Suprapubic skin (tissue), 4 donors: ENCODE data around the gene TWF1. TPM values are rescaled to one million over a fixed set of nuclear protein-coding genes. Genes with fewer than 3 reads are reported as not detected.
A peak's percentile ranks its signal among the peaks of the same experiment; 100 is the strongest.
"Not testable (repeated sequence)": the region's sequence is repeated elsewhere in the genome, so short reads cannot be mapped to it uniquely, and the experiment has no call there.

Experiments
- DNase-seq, 2 donors: peaks; one replicate each; pipeline ENCODE4 v3.0.0-alpha.2; 2019; ENCODE audit warnings: low spot score in 2 of 2
- H3K27ac ChIP-seq: fragments of 200-600 bp; sonication (generic); one replicate; pipeline ENCODE4 v1.5.1; 2019
- H3K27me3 ChIP-seq: fragments of 200-600 bp; sonication (generic); one replicate; pipeline ENCODE4 v1.5.1; 2019
- H3K36me3 ChIP-seq: fragments of 200-600 bp; sonication (generic); one replicate; pipeline ENCODE4 v1.5.1; 2019
- H3K4me1 ChIP-seq: fragments of 200-600 bp; sonication (generic); one replicate; pipeline ENCODE4 v1.5.1; 2019
- H3K4me3 ChIP-seq: fragments of 200-600 bp; sonication (generic); one replicate; pipeline ENCODE4 v1.5.1; 2019; ENCODE audit warnings: mild to moderate bottlenecking
- H3K9me3 ChIP-seq: fragments of 200-600 bp; sonication (generic); one replicate; pipeline ENCODE4 v1.5.1; 2019
- EP300 ChIP-seq: sonication (generic); formaldehyde crosslinking; IDR thresholded peaks from one replicate; pipeline ENCODE4 v1.6.1; 2017; ENCODE audit warnings: antibody characterized with exemption
- POLR2A ChIP-seq, 2 donors: fragments of 450-650 bp; IDR thresholded peaks; one replicate each; pipeline ENCODE4 v1.6.1; 2017; ENCODE audit warnings: antibody characterized with exemption in 2 of 2, mild to moderate bottlenecking in 2 of 2, moderate library complexity in 2 of 2
- POLR2AphosphoS5 ChIP-seq, 3 donors: sonication (generic); formaldehyde crosslinking; IDR thresholded peaks; one replicate each; pipeline ENCODE4 v1.6.1; 2017; ENCODE audit warnings: antibody characterized with exemption in 3 of 3
- WGBS: methylation state at CpG from one replicate; pipeline ENCODE4 v1.1.5; 2018; 5-methylcytosine and 5-hydroxymethylcytosine counted together
- total RNA-seq, 4 donors: library from RNA; depleted of rRNA; stranded (reverse); fragments of >200 nt; gene quantifications; one replicate each; pipeline ENCODE4 v1.1.0, GENCODE V29; 2016
- TF ChIP-seq, protein P1 (sequence below), 2 donors: fragments of 200-600 bp in 1 of 2; fragments of 450-650 bp in 1 of 2; sonication (generic) in 1 of 2; IDR thresholded peaks; one replicate each; pipeline ENCODE4 v1.5.1; 2016 to 2019; ENCODE audit warnings: antibody characterized with exemption in 2 of 2, mild to moderate bottlenecking in 1 of 2, moderate library complexity in 1 of 2

TWF1 gene
- total RNA-seq: 10 to 100 TPM; 43.9 to 75.8 (median 59.7) TPM

DNA sequence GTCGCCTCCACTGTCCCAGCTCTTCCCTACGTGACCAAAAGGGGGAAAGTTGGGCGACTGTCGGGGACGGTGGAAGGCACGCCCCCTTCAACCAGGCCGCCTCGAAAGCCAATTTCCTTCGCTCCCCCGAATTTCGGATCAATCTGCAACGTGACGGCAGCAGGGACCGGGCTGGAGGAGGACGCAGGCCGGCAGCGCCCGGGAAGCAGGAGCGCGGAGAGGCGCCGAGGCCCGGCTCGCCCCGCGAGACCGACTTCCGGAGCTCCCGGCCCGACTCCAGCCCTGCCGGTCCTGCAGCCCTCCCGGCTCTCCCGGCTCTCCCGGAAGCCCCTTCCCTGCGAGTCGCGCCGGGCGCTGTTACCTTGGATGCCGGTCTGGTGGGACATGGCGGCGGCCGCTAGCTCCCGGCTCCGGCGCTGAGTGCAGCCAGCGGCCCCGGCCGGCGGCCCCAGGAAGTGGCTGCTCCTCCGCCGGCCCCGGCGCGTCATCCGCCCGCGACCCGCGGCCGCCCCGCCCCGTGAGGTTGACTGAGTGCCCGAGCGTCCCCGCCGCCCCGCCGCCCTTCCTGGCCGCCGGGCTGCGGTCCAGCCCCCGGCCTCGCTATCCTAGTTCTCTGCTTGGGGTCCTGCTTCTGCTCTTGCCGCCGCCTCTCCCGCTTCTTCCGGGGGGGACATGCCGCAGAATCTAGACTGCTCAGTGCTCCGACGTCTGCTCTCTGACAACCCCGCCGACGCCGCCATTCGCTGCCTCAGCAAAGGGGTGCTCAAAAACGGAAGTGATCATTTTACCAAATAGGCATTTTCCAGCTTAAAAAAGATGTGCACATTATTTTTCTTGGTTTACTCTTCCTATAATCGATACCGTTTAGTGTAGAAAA lies at the start of gene TWF1:
Gene TWF1 (minus strand): TSS at position 458 of the 877 bp plus-strand sequence. CDS start 72 bp downstream, at position 386.
- H3K9me3 ChIP-seq: no peaks in the 10 kb centered on the region
- no peaks in the 10 kb centered on the region for H3K27me3 ChIP-seq
- peak within 1 kb of the TSS; percentile 96 for H3K4me3 ChIP-seq
- H3K36me3 ChIP-seq: peaks cover 10% of the 10 kb centered on the region
- TF ChIP-seq EP300 (no peak), POLR2A (IDR thresholded peaks at IDR 0.05) (peak in 1 of 2 donors; percentile 76), POLR2AphosphoS5 (IDR thresholded peaks at IDR 0.05) (peak in 1 of 3 donors; percentile 39)
- TF ChIP-seq, protein P1, sequence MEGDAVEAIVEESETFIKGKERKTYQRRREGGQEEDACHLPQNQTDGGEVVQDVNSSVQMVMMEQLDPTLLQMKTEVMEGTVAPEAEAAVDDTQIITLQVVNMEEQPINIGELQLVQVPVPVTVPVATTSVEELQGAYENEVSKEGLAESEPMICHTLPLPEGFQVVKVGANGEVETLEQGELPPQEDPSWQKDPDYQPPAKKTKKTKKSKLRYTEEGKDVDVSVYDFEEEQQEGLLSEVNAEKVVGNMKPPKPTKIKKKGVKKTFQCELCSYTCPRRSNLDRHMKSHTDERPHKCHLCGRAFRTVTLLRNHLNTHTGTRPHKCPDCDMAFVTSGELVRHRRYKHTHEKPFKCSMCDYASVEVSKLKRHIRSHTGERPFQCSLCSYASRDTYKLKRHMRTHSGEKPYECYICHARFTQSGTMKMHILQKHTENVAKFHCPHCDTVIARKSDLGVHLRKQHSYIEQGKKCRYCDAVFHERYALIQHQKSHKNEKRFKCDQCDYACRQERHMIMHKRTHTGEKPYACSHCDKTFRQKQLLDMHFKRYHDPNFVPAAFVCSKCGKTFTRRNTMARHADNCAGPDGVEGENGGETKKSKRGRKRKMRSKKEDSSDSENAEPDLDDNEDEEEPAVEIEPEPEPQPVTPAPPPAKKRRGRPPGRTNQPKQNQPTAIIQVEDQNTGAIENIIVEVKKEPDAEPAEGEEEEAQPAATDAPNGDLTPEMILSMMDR (IDR thresholded peaks at IDR 0.05): peak in 1 of 2 donors; percentile 19
- DNase-seq: peak; percentile 86 to 91
- under 1% methylated on average over 51 of the region's 89 CpGs for WGBS
- H3K27ac ChIP-seq: peak within 1 kb of the TSS; percentile 98
- H3K4me1 ChIP-seq: peaks cover 34% of the 10 kb centered on the region

DNA sequence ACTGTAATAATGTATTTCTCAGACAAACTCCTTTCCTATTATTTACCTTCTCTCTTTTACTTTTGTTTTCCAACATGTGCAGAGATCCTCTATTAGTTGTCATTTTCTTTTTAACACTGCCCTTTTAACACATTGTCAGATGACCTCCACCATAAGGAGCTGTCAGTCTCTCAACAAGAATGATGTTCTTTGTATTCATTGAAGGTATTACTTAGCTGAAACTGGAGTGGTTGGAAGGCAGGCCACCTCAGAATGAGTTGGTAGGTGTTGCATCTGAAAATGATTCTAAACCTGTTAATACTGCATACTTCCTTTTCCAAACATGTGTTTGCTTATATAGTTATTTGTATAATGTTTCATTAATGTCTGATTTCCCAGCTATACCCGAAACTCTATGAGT lies 46.6 kb upstream of the TWF1 start:
- Histone ChIP-seq H3K4me1 (no peaks in the 10 kb centered on the region), H3K36me3 (no peaks in the 10 kb centered on the region), H3K4me3 (no peak overlapping the region), H3K9me3 (no peaks in the 10 kb centered on the region), H3K27ac (no peak overlapping the region), H3K27me3 (no peaks in the 10 kb centered on the region)
- 97% methylated on average over 1 of the region's 1 CpG for WGBS
- no peak for DNase-seq
- TF ChIP-seq POLR2AphosphoS5 (IDR thresholded peaks at IDR 0.05) (no peak), POLR2A (IDR thresholded peaks at IDR 0.05) (no peak), EP300 (no peak)
- TF ChIP-seq, protein P1 (IDR thresholded peaks at IDR 0.05): no peak

DNA sequence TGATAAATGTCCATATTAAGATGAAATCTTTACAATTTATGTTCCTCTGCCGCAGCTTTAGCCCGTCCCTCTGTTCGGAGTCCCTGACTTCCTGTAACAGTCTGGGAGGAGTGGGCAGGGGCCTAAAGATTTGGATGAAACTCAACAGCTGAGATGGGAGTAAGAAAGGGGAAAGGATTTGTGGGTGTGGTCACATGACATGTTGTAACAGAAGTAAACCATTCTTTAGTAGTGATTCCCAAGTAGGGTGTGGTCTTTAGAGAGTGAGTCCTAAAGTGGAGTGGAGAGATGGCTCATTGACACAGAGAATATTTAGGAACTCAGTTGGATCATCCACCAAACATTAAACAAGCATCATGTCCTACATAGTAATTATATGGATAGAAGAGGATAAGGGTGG lies 42.7 kb upstream of the TWF1 start:
- Histone ChIP-seq H3K27me3 (no peaks in the 10 kb centered on the region), H3K36me3 (peaks cover 2% of the 10 kb centered on the region), H3K4me3 (no peak overlapping the region), H3K9me3 (no peaks in the 10 kb centered on the region), H3K27ac (no peak overlapping the region), H3K4me1 (peaks cover 3% of the 10 kb centered on the region)
- WGBS: 95% methylated on average over 3 of the region's 3 CpGs
- TF ChIP-seq, protein P1 (IDR thresholded peaks at IDR 0.05): no peak
- TF ChIP-seq POLR2A (IDR thresholded peaks at IDR 0.05) (no peak), EP300 (no peak), POLR2AphosphoS5 (IDR thresholded peaks at IDR 0.05) (no peak)
- DNase-seq: no peak

DNA sequence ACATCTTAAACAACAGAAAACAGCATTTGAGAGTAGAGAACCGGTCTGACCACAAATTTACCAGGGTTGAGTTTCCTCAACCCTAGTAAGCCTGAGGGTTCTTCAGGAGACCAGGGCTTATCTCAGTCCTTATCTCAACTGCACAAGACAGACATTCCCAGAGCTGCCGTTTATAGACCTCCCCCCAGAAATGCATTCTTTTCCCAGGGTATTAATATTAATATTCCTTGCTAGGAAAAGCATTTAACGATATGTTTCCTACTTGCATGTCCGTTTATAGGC lies 42.0 kb upstream of the TWF1 start:
- no peak for TF ChIP-seq POLR2A (IDR thresholded peaks at IDR 0.05)
- no peak for TF ChIP-seq EP300
- TF ChIP-seq, protein P1 (IDR thresholded peaks at IDR 0.05): no peak
- TF ChIP-seq POLR2AphosphoS5 (IDR thresholded peaks at IDR 0.05): no peak
- peaks cover 2% of the 10 kb centered on the region for H3K36me3 ChIP-seq
- H3K9me3 ChIP-seq: no peaks in the 10 kb centered on the region
- no peak overlapping the region for H3K4me3 ChIP-seq
- DNase-seq: no peak
- 82% methylated on average over 4 of the region's 4 CpGs for WGBS
- H3K27ac ChIP-seq: no peak overlapping the region
- no peaks in the 10 kb centered on the region for H3K27me3 ChIP-seq
- peaks cover 3% of the 10 kb centered on the region for H3K4me1 ChIP-seq

DNA sequence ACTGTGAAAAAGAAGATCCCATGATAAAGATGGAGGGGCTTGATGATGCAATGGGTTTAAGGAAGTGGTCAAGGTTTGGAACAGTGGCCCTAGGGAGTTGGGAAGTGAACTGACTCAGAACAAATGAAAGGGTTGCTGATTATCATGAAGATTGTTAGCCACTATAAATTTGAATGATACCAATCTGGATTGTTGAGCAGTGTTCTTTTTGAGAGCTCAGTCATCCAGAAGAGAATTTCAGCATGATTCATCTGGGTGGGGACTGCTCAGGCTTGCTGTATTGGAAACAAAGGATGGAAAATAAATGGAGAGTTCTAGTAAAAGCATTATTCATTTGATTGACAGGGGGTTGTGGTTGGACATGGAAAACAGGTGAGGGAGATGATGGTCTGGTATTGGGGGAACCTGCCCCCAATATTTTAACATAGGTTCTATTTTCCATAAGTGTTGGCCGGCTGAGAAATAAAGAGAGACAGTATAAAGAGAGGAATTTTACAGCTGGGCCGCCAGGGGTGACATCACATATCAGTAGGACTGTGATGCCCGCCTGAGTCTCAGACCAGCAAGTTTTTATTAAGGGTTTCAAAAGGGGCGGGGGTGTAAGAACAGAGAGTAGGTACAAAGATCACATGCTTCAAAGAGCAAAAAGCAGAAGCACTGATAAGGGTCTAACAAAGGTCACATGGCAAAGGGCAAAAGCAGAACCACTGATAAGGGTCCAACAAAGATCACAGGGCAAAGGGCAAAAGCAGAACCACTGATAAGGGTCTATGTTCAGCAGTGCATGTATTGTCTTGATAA lies 41.5 kb upstream of the TWF1 start:
- not testable (repeated sequence) for H3K9me3 ChIP-seq, H3K4me3 ChIP-seq, H3K4me1 ChIP-seq, DNase-seq, H3K36me3 ChIP-seq, H3K27ac ChIP-seq, H3K27me3 ChIP-seq
- 74% methylated on average over 4 of the region's 4 CpGs for WGBS
